ENCODE data around the gene MRPL20.

Gene MRPL20

GRCh38 chr1:1435911-1436629 lies 29.0 kb upstream of the MRPL20 start:
- peaks cover 20 to 23% of the 10 kb centered on the region in 2 experiments for H3K36me3 ChIP-seq (ENCODE audit: control insufficient read depth in 1 of 2, insufficient read depth in 2 of 2, low read length in 2 of 2)
- no CpG with 5 or more reads among the region's 40 CpGs for WGBS (ENCODE audit: extremely low coverage, insufficient coverage, insufficient read length)
- peak overlapping the region; percentile 23 for H3K14ac ChIP-seq (ENCODE audit: low read length)
- peak overlapping the region; percentile 28 for H3K18ac ChIP-seq (ENCODE audit: low read length)
- no peaks in the 10 kb centered on the region for H3K27me3 ChIP-seq (ENCODE audit: insufficient read depth, low read length)
- peak overlapping the region; percentile 85 for H3K4ac ChIP-seq (ENCODE audit: low read depth, low read length)
- peaks cover 35% of the 10 kb centered on the region for H3K79me2 ChIP-seq (ENCODE audit: control insufficient read depth, insufficient read depth, low read length, poor library complexity)
- peak overlapping the region; percentile 67 for H3K9ac ChIP-seq (ENCODE audit: low read length)
- peaks cover 63 to 68% of the 10 kb centered on the region in 2 experiments for H3K4me1 ChIP-seq (ENCODE audit: control insufficient read depth in 1 of 2, insufficient read depth in 2 of 2, low read length in 2 of 2)
- peak overlapping the region; percentile 7 for H3K27ac ChIP-seq (ENCODE audit: low read depth, low read length)
- H3K4me2 ChIP-seq (ENCODE audit: low read length) = peak overlapping the region; percentile 68
- H3K9me3 ChIP-seq (ENCODE audit: insufficient read depth, low read depth, low read length) = peaks cover 2% of the 10 kb centered on the region
- H3K23ac ChIP-seq (ENCODE audit: low read length) = no peak overlapping the region
- H4K91ac ChIP-seq (ENCODE audit: low read depth, low read length) = peak overlapping the region; percentile 67
- peak; percentile 41 to 63 for DNase-seq
- H3K79me1 ChIP-seq (ENCODE audit: low read length) = peaks cover 46% of the 10 kb centered on the region
- H2BK120ac ChIP-seq (ENCODE audit: insufficient read depth, low read length, poor library complexity) = peak overlapping the region; percentile 10
- peak overlapping the region; percentile 6 for H2AK5ac ChIP-seq (ENCODE audit: low read length)
- peak overlapping the region; percentile 70 for H3K4me3 ChIP-seq (ENCODE audit: low read depth, low read length)
- peak overlapping the region; percentile 48 for H4K8ac ChIP-seq (ENCODE audit: low read depth, low read length)
- H2BK12ac ChIP-seq (ENCODE audit: low read length) = no peak overlapping the region
- no peak overlapping the region for H2BK5ac ChIP-seq (ENCODE audit: low read depth, low read length, poor library complexity)
- H4K12ac ChIP-seq (ENCODE audit: low read depth, low read length) = no peak overlapping the region
- H2AFZ ChIP-seq (ENCODE audit: insufficient read depth, low read length, poor library complexity) = no peak overlapping the region

DNA sequence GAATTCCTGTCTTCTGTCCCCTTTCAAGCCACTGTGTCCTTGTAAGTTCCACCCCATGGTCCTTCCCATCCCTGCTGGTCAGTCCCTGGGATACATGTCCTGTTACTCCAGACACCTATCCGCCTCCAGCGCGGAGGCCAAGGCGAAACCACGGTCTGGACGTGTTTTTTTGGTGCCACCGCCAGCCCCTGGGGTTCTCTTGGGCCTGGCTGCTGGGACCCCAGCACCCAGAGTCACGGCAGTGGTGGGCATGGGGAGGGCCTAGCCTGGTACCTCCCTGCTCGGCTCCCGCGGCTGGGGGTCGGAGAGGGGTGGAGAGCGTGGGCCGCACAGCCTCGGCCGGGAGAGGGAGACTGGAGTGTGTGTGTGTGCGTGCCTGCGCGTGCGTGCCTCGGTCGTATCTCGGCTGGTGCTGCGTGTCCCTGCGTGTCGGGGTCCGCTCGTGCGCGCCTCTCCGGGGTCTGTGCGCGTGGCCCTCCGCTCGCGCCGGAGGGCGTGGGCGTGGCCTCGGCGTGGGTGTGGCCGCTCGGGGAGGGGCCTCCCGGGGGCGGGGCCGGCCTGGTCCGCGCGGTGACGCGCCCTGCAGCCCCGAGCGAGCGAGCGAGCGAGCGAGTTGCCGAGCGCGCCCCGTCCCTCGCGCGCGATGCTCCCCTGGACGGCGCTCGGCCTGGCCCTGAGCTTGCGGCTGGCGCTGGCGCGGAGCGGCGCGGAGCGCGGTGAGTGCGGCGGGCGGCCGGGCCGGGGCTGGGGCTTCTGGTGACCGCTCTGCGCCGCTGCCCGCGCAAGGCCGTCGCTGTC lies 28.2 kb upstream of the MRPL20 start, which contains the start of gene VWA1:
TSS of gene VWA1 (plus strand) at position 585 of the 798 bp plus-strand sequence. CDS start at position 644, 59 bp downstream.
- Histone ChIP-seq H3K4me3 (ENCODE audit: low read depth, low read length) (peak within 1 kb of the TSS; percentile 70), H4K12ac (ENCODE audit: low read depth, low read length) (peak within 1 kb of the TSS; percentile 68), H2BK120ac (ENCODE audit: insufficient read depth, low read length, poor library complexity) (peak within 1 kb of the TSS; percentile 98), H4K8ac (ENCODE audit: low read depth, low read length) (peak within 1 kb of the TSS; percentile 48), H3K4me2 (ENCODE audit: low read length) (peak within 1 kb of the TSS; percentile 68), H3K36me3 (ENCODE audit: control insufficient read depth in 1 of 2, insufficient read depth in 2 of 2, low read length in 2 of 2) (peaks cover 17 to 19% of the 10 kb centered on the region in 2 experiments), H2AK5ac (ENCODE audit: low read length) (peak within 1 kb of the TSS; percentile 98), H3K4me1 (ENCODE audit: control insufficient read depth in 1 of 2, insufficient read depth in 2 of 2, low read length in 2 of 2) (peaks cover 69 to 72% of the 10 kb centered on the region in 2 experiments), H3K4ac (ENCODE audit: low read depth, low read length) (peak within 1 kb of the TSS; percentile 85), H3K9me3 (ENCODE audit: insufficient read depth, low read depth, low read length) (peaks cover 2% of the 10 kb centered on the region), H3K23ac (ENCODE audit: low read length) (no peak within 1 kb of the TSS), H4K91ac (ENCODE audit: low read depth, low read length) (peak within 1 kb of the TSS; percentile 99), H3K18ac (ENCODE audit: low read length) (peak within 1 kb of the TSS; percentile 99), H2BK12ac (ENCODE audit: low read length) (peak within 1 kb of the TSS; percentile 97), H3K9ac (ENCODE audit: low read length) (peak within 1 kb of the TSS; percentile 67), H3K27me3 (ENCODE audit: insufficient read depth, low read length) (no peaks in the 10 kb centered on the region), H3K14ac (ENCODE audit: low read length) (peak within 1 kb of the TSS; percentile 97), H3K27ac (ENCODE audit: low read depth, low read length) (peak within 1 kb of the TSS; percentile 99), H3K79me2 (ENCODE audit: control insufficient read depth, insufficient read depth, low read length, poor library complexity) (peaks cover 35% of the 10 kb centered on the region), H2AFZ (ENCODE audit: insufficient read depth, low read length, poor library complexity) (peak within 1 kb of the TSS; percentile 33), H3K79me1 (ENCODE audit: low read length) (peaks cover 53% of the 10 kb centered on the region), H2BK5ac (ENCODE audit: low read depth, low read length, poor library complexity) (peak within 1 kb of the TSS; percentile 98)
- no CpG with 5 or more reads among the region's 89 CpGs for WGBS (ENCODE audit: extremely low coverage, insufficient coverage, insufficient read length)
- DNase-seq = peak; percentile 46 to 75

- no CpG with 5 or more reads among the region's 4 CpGs for WGBS (ENCODE audit: extremely low coverage, insufficient coverage, insufficient read length)
- peak overlapping the region; percentile 99 for H3K18ac ChIP-seq (ENCODE audit: low read length)
- peak overlapping the region; percentile 99 for H3K27ac ChIP-seq (ENCODE audit: low read depth, low read length)
- no peak overlapping the region for H3K9ac ChIP-seq (ENCODE audit: low read length)
- DNase-seq = no peak
- no peak overlapping the region for H3K4me3 ChIP-seq (ENCODE audit: low read depth, low read length)
- H3K36me3 ChIP-seq (ENCODE audit: control insufficient read depth in 1 of 2, insufficient read depth in 2 of 2, low read length in 2 of 2) = peaks cover 13 to 14% of the 10 kb centered on the region in 2 experiments
- H2AK5ac ChIP-seq (ENCODE audit: low read length) = peak overlapping the region; percentile 98
- H2BK12ac ChIP-seq (ENCODE audit: low read length) = peak overlapping the region; percentile 97
- H4K91ac ChIP-seq (ENCODE audit: low read depth, low read length) = peak overlapping the region; percentile 99
- peak overlapping the region; percentile 68 for H4K12ac ChIP-seq (ENCODE audit: low read depth, low read length)
- peaks cover 72 to 77% of the 10 kb centered on the region in 2 experiments for H3K4me1 ChIP-seq (ENCODE audit: control insufficient read depth in 1 of 2, insufficient read depth in 2 of 2, low read length in 2 of 2)
- peak overlapping the region; percentile 98 for H2BK5ac ChIP-seq (ENCODE audit: low read depth, low read length, poor library complexity)
- no peaks in the 10 kb centered on the region for H3K27me3 ChIP-seq (ENCODE audit: insufficient read depth, low read length)
- H4K8ac ChIP-seq (ENCODE audit: low read depth, low read length) = peak overlapping the region; percentile 42
- peaks cover 2% of the 10 kb centered on the region for H3K9me3 ChIP-seq (ENCODE audit: insufficient read depth, low read depth, low read length)
- H3K79me1 ChIP-seq (ENCODE audit: low read length) = peaks cover 56% of the 10 kb centered on the region
- peaks cover 35% of the 10 kb centered on the region for H3K79me2 ChIP-seq (ENCODE audit: control insufficient read depth, insufficient read depth, low read length, poor library complexity)
- peak overlapping the region; percentile 33 for H2AFZ ChIP-seq (ENCODE audit: insufficient read depth, low read length, poor library complexity)
- H3K23ac ChIP-seq (ENCODE audit: low read length) = no peak overlapping the region
- H3K4me2 ChIP-seq (ENCODE audit: low read length) = no peak overlapping the region
- peak overlapping the region; percentile 82 for H3K4ac ChIP-seq (ENCODE audit: low read depth, low read length)
- peak overlapping the region; percentile 97 for H3K14ac ChIP-seq (ENCODE audit: low read length)
- H2BK120ac ChIP-seq (ENCODE audit: insufficient read depth, low read length, poor library complexity) = peak overlapping the region; percentile 98
Measured at GRCh38 chr1:1434824-1435105, 27.7 kb upstream of the MRPL20 start.

DNA sequence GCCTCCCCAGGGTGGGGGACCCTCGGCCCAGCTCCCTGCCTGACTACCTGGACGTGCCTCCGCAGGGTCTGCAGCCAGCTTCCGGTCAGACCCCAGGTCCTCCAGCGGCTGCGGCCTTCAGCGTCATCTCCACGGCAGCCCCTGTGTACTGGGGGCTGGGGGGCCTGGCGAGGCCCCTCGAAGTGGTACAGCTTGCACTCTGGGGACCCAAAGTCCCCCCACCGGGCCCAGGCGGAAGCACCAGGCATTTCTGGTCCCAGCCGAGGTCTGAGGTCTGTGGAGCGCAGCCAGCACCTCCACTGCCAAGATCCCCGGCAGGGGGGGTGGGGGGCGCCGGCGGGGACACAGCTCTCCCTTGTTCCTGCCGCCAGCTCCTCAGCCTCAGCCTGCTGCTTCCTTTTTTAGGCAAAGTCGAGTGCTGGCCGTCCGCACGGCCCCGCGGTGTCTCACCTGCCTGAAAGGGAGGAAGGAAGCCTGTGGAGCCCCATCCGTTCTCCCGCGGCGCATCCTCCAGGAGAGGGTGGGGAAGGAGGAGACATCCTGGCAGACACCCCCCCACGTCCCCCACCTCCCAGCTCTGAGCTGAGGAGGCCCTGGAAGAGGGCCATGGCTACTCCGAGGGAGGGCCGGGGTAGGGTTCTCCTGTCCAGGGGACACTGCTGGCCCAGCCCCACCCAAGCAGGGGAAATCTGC lies 27.2 kb upstream of the MRPL20 start:
- peak overlapping the region; percentile 97 for H3K14ac ChIP-seq (ENCODE audit: low read length)
- peak overlapping the region; percentile 99 for H4K91ac ChIP-seq (ENCODE audit: low read depth, low read length)
- no peaks in the 10 kb centered on the region for H3K27me3 ChIP-seq (ENCODE audit: insufficient read depth, low read length)
- H3K9me3 ChIP-seq (ENCODE audit: insufficient read depth, low read depth, low read length) = peaks cover 2% of the 10 kb centered on the region
- H3K79me1 ChIP-seq (ENCODE audit: low read length) = peaks cover 58% of the 10 kb centered on the region
- H3K4me2 ChIP-seq (ENCODE audit: low read length) = peak overlapping the region; percentile 27
- H3K4ac ChIP-seq (ENCODE audit: low read depth, low read length) = peak overlapping the region; percentile 82
- peak overlapping the region; percentile 6 for H3K9ac ChIP-seq (ENCODE audit: low read length)
- peaks cover 11% of the 10 kb centered on the region in 2 experiments for H3K36me3 ChIP-seq (ENCODE audit: control insufficient read depth in 1 of 2, insufficient read depth in 2 of 2, low read length in 2 of 2)
- H3K18ac ChIP-seq (ENCODE audit: low read length) = peak overlapping the region; percentile 99
- peak overlapping the region; percentile 98 for H2AK5ac ChIP-seq (ENCODE audit: low read length)
- peak overlapping the region; percentile 98 for H2BK120ac ChIP-seq (ENCODE audit: insufficient read depth, low read length, poor library complexity)
- WGBS (ENCODE audit: extremely low coverage, insufficient coverage, insufficient read length) = no CpG with 5 or more reads among the region's 32 CpGs
- no peak for DNase-seq
- no peak overlapping the region for H3K4me3 ChIP-seq (ENCODE audit: low read depth, low read length)
- H3K4me1 ChIP-seq (ENCODE audit: control insufficient read depth in 1 of 2, insufficient read depth in 2 of 2, low read length in 2 of 2) = peaks cover 73 to 80% of the 10 kb centered on the region in 2 experiments
- peak overlapping the region; percentile 97 for H2BK12ac ChIP-seq (ENCODE audit: low read length)
- H2AFZ ChIP-seq (ENCODE audit: insufficient read depth, low read length, poor library complexity) = peak overlapping the region; percentile 33
- peak overlapping the region; percentile 42 for H4K8ac ChIP-seq (ENCODE audit: low read depth, low read length)
- peaks cover 35% of the 10 kb centered on the region for H3K79me2 ChIP-seq (ENCODE audit: control insufficient read depth, insufficient read depth, low read length, poor library complexity)
- peak overlapping the region; percentile 98 for H2BK5ac ChIP-seq (ENCODE audit: low read depth, low read length, poor library complexity)
- peak overlapping the region; percentile 71 for H4K12ac ChIP-seq (ENCODE audit: low read depth, low read length)
- H3K27ac ChIP-seq (ENCODE audit: low read depth, low read length) = peak overlapping the region; percentile 99
- no peak overlapping the region for H3K23ac ChIP-seq (ENCODE audit: low read length)

Data from trophoblast cell (in vitro differentiated cells and primary cell).